Fibroblast of gingiva (primary cell): ENCODE results near the gene RNF11.

Source experiments
- DNase-seq: peaks from one replicate; pipeline ENCODE4 v3.0.0-alpha.2; 2011; ENCODE audit warnings: low read depth

Gene RNF11

DNA sequence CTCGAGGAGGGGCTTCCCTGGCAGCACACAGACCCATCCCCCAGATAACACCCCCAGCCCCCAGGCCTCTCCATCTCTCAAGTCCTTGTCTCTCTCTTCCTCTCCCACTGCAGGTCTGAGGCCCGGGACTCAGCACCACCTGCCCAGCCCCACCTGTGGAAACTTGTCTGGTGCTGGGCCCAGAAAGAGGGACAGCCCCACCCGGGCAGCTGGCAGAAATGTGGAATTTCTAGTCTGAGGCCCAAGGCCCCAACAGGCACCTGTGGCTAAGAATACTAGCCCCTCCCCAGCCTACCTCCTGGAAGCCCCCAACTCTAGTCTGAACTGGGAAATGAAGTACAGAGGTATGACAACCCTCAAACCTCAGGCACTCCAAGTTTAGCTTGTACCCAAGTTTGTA is 78.9 kb downstream of the RNF11 start:
- no peak for DNase-seq

GRCh38 chr1:51316113-51316845 is 80.2 kb downstream of the RNF11 start:
- DNase-seq, result no peak

- DNase-seq, result no peak
Observed at GRCh38 chr1:51316846-51317120, 80.7 kb downstream of the RNF11 start.

- DNase-seq, result no peak
Observed at GRCh38 chr1:51317798-51318197, 81.7 kb downstream of the RNF11 start.

GRCh38 chr1:51320967-51321923 is 85.2 kb downstream of the RNF11 start:
- no peak for DNase-seq

DNA sequence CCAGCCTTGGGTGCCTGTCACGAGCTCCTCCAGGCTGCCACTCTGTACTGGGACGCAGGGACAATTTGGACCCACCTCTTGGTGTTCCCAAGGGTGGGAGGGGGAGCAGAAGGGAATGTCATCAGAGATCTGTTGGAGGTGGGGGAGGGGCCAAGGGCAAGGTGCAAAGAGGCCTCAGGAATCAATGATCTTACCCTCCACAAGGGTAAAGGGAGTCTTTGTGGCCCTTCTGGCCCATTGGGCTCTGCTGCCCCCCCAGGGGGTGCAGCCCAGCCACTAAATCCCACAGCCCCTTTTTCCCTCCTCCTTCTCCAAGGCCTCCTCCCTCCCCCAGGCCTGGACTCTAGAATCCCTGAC is 85.8 kb downstream of the RNF11 start:
- no peak for DNase-seq

GRCh38 chr1:51322417-51323101 is 86.5 kb downstream of the RNF11 start:
- DNase-seq, result no peak
